Hepatocyte (in vitro differentiated cells): ENCODE measurements around the gene APOOL. TPM values are rescaled to one million over a fixed set of nuclear protein-coding genes. Genes with fewer than 3 reads are reported as not detected.

ENCODE experiments used
- DNase-seq: peaks from one replicate; pipeline ENCODE4 v3.0.0-alpha.2; 2016; ENCODE audit warnings: low spot score
- H2AFZ ChIP-seq: fragments of 200-600 bp; sonication (generic); 2 replicates; pipeline ENCODE4 v1.6.0; 2016; ENCODE audit warnings: antibody characterized with exemption, mild to moderate bottlenecking
- H3K27ac ChIP-seq: fragments of 200-600 bp; sonication (generic); 2 replicates; pipeline ENCODE4 v1.5.1; 2016; ENCODE audit warnings: mild to moderate bottlenecking
- H3K27me3 ChIP-seq: fragments of 200-600 bp; sonication (generic); 2 replicates; pipeline ENCODE4 v1.6.1; 2016
- H3K36me3 ChIP-seq: fragments of 200-600 bp; sonication (generic); replicated peaks from 2 replicates; pipeline ENCODE4 v1.5.1; 2016; ENCODE audit warnings: low read depth; ENCODE audit not compliant: insufficient read depth
- H3K4me1 ChIP-seq: fragments of 200-600 bp; sonication (generic); 2 replicates; pipeline ENCODE4 v1.5.1; 2016; ENCODE audit warnings: mild to moderate bottlenecking, moderate library complexity; ENCODE audit not compliant: insufficient read depth
- H3K4me2 ChIP-seq: fragments of 200-600 bp; sonication (generic); 2 replicates; pipeline ENCODE4 v1.6.0; 2016
- H3K4me3 ChIP-seq: fragments of 200-600 bp; sonication (generic); 2 replicates; pipeline ENCODE4 v1.5.1; 2016; ENCODE audit warnings: mild to moderate bottlenecking
- H3K79me2 ChIP-seq: fragments of 200-600 bp; sonication (generic); 2 replicates; pipeline ENCODE4 v1.6.0; 2017; ENCODE audit warnings: mild to moderate bottlenecking
- H3K9me2 ChIP-seq: fragments of 200-600 bp; sonication (generic); replicated peaks from 2 replicates; pipeline ENCODE4 v1.6.0; 2017; ENCODE audit warnings: mild to moderate bottlenecking; ENCODE audit not compliant: insufficient read depth
- H3K9me3 ChIP-seq: fragments of 200-600 bp; sonication (generic); 2 replicates; pipeline ENCODE4 v1.5.1; 2016; ENCODE audit warnings: low read depth, mild to moderate bottlenecking
- H4K20me1 ChIP-seq: fragments of 200-600 bp; sonication (generic); 2 replicates; pipeline ENCODE4 v1.6.0; 2016; ENCODE audit warnings: mild to moderate bottlenecking; ENCODE audit not compliant: insufficient read depth, poor library complexity, severe bottlenecking
- CTCF ChIP-seq: fragments of 200-600 bp; sonication (generic); IDR thresholded peaks from 2 replicates; pipeline ENCODE4 v1.5.1; 2016; ENCODE audit warnings: antibody characterized with exemption, mild to moderate bottlenecking; ENCODE audit not compliant: poor library complexity
- EZH2 ChIP-seq: fragments of 200-600 bp; sonication (generic); IDR thresholded peaks from 2 replicates; pipeline ENCODE4 v1.6.1; 2016; ENCODE audit warnings: antibody characterized with exemption, mild to moderate bottlenecking, borderline replicate concordance
- EZH2phosphoT487 ChIP-seq: fragments of 200-600 bp; sonication (generic); IDR thresholded peaks from one replicate; pipeline ENCODE4 v1.6.1; 2018; ENCODE audit warnings: antibody characterized with exemption, mild to moderate bottlenecking, low read depth, moderate library complexity; ENCODE audit not compliant: unreplicated experiment, severe bottlenecking
- WGBS: methylation state at CpG from one replicate; pipeline ENCODE4 v1.1.6; 2016; ENCODE audit warnings: low lambda C conversion rate; ENCODE audit errors: missing lambda C conversion rate; 5-methylcytosine and 5-hydroxymethylcytosine counted together
- polyA plus RNA-seq: library from polyadenylated mRNA; unstranded; fragments of >200 nt; fragmentation: Nextera tagmentation; extraction: Ambion mirVana; gene quantifications from 2 replicates; pipeline ENCODE4 v1.2.1, GENCODE V29; 2016
- total RNA-seq: library from RNA; depleted of rRNA; stranded (reverse); fragments of >200 nt; gene quantifications from 2 replicates; pipeline ENCODE4 v1.2.3, GENCODE V29; 2014

Gene APOOL
- total and polyA plus RNA-seq, 2 experiments from 2014 or later = 5.7 to 23.7 TPM

DNA sequence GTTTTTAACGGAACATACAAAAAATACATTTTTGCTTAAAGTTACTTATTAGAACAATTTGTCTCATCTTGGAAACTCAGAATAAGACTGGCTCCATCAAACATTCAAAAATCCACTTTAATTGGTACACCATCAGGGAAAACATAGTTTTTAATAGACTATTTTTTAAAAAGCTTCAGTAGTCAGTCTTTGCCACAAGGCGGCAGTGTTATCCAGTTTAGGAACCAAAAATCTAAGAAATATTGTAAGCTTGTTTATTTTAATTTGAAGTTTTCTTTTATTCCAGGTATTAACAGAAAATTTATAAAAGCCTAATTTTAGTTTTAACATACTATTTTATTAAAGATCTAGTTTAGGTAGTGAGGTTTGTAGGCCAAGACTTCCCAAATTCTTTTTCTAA is 107.7 kb downstream of the APOOL start:
- no peak overlapping the region for H3K27ac ChIP-seq
- no peak overlapping the region for H3K4me2 ChIP-seq
- H3K4me3 ChIP-seq = no peak overlapping the region
- no peaks in the 10 kb centered on the region for H3K9me2 ChIP-seq
- H4K20me1 ChIP-seq = no peaks in the 10 kb centered on the region
- TF ChIP-seq CTCF (peak; percentile 73), EZH2phosphoT487 (no peak), EZH2 (no peak)
- H3K9me3 ChIP-seq = no peaks in the 10 kb centered on the region
- DNase-seq = peak; percentile 27
- no peaks in the 10 kb centered on the region for H3K36me3 ChIP-seq
- 34% methylated on average over 2 of the region's 2 CpGs for WGBS
- H3K4me1 ChIP-seq = no peaks in the 10 kb centered on the region
- H3K27me3 ChIP-seq = no peaks in the 10 kb centered on the region
- H2AFZ ChIP-seq = no peak overlapping the region
- no peaks in the 10 kb centered on the region for H3K79me2 ChIP-seq

DNA sequence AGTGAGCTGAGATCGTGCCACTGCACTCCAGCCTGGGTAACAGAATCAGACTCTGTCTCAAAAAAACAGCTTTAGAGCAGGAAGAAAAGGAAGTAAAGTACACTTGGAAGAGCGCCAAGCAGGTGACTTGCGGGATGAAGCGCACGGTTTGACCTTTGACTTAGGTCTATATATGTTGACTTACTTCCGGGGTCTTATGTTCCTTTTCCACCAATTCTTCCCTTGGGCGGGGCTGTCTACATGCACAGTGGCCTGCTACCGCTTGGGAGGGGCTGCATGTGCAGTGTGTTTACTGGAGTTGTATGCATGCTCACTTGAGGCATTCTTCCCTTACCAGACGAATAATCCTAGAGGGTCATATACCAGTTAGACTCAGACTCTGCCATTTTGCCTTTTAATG is 108.6 kb downstream of the APOOL start:
- H3K4me2 ChIP-seq = no peak overlapping the region
- no peaks in the 10 kb centered on the region for H3K9me2 ChIP-seq
- 69% methylated on average over 8 of the region's 9 CpGs for WGBS
- TF ChIP-seq EZH2phosphoT487 = no peak
- no peak for TF ChIP-seq EZH2
- DNase-seq = no peak
- H3K79me2 ChIP-seq = no peaks in the 10 kb centered on the region
- no peaks in the 10 kb centered on the region for H4K20me1 ChIP-seq
- no peak overlapping the region for H3K27ac ChIP-seq
- H3K4me1 ChIP-seq = no peaks in the 10 kb centered on the region
- no peak overlapping the region for H3K4me3 ChIP-seq
- no peaks in the 10 kb centered on the region for H3K27me3 ChIP-seq
- no peaks in the 10 kb centered on the region for H3K36me3 ChIP-seq
- no peak overlapping the region for H2AFZ ChIP-seq
- no peaks in the 10 kb centered on the region for H3K9me3 ChIP-seq

DNA sequence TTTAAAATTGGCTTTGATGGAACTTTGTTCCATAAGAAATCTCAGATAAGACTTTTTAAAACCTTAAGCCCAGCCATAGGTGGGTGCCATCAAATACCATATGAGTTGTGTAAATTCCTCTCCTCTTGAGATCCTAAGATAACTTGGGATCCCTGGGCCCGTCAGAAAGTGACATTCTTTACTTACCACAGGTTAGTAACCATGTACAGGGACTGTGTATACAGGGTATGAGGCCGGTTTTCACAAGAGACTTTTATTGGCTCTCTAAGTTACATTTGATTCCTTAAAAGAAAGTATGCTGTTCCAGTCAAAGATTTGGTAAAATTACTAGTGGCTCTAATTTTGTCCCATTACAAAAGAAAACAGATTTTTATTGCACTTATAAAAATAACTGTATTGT is 110.1 kb downstream of the APOOL start:
- Histone ChIP-seq H4K20me1 (no peaks in the 10 kb centered on the region), H3K4me3 (no peak overlapping the region), H3K79me2 (no peaks in the 10 kb centered on the region), H3K4me1 (no peaks in the 10 kb centered on the region), H3K36me3 (no peaks in the 10 kb centered on the region), H3K27me3 (no peaks in the 10 kb centered on the region), H3K27ac (no peak overlapping the region), H3K9me3 (no peaks in the 10 kb centered on the region), H3K9me2 (no peaks in the 10 kb centered on the region), H2AFZ (no peak overlapping the region), H3K4me2 (no peak overlapping the region)
- TF ChIP-seq CTCF = no peak
- no peak for TF ChIP-seq EZH2
- TF ChIP-seq EZH2phosphoT487 = no peak
- no peak for DNase-seq
- WGBS = 45% methylated on average over 2 of the region's 2 CpGs

- no peaks in the 10 kb centered on the region for H4K20me1 ChIP-seq
These were observed 110.5 kb downstream of the APOOL start for GRCh38 chrX:85114171-85114570.

More at GRCh38 chrX:85114171-85114570, 110.5 kb downstream of the APOOL start:
- no peak overlapping the region for H3K4me2 ChIP-seq
- H3K27me3 ChIP-seq = no peaks in the 10 kb centered on the region
- H3K4me3 ChIP-seq = no peak overlapping the region
- no peak for DNase-seq
- 57% methylated on average over 3 of the region's 3 CpGs for WGBS
- H3K9me2 ChIP-seq = no peaks in the 10 kb centered on the region
- TF ChIP-seq EZH2 (no peak), EZH2phosphoT487 (no peak)
- H3K79me2 ChIP-seq = no peaks in the 10 kb centered on the region
- no peak overlapping the region for H2AFZ ChIP-seq
- no peaks in the 10 kb centered on the region for H3K36me3 ChIP-seq
- H3K27ac ChIP-seq = no peak overlapping the region
- H3K4me1 ChIP-seq = no peaks in the 10 kb centered on the region
- H3K9me3 ChIP-seq = no peaks in the 10 kb centered on the region
